DND-41 (cell line): ENCODE measurements around the gene IL2RA.

Experiments
- ATAC-seq: fragments of 200-7000 bp; cut with Tn5 transposase; 3 replicates; pipeline ENCODE4 v1.9.1; 2021; ENCODE audit warnings: low read depth; ENCODE audit not compliant: insufficient read depth
- DNase-seq: peaks from one replicate; pipeline ENCODE4 v3.0.0-alpha.2; 2020
- H2AFZ ChIP-seq: 2 replicates; pipeline ENCODE4 v1.6.0; 2012; ENCODE audit warnings: low read depth, low read length
- H3K27ac ChIP-seq: 2 replicates; pipeline ENCODE4 v1.5.1; 2012; ENCODE audit warnings: low read length, inconsistent platforms
- H3K27me3 ChIP-seq: fragments of 200-600 bp; sonication (generic); 2 replicates; pipeline ENCODE4 v1.6.0; 2012; ENCODE audit warnings: low read length, mild to moderate bottlenecking, inconsistent platforms; ENCODE audit not compliant: insufficient read depth, poor library complexity
- H3K36me3 ChIP-seq: 2 replicates; pipeline ENCODE4 v1.5.1; 2012; ENCODE audit warnings: low read length, inconsistent platforms; ENCODE audit not compliant: insufficient read depth
- H3K4me1 ChIP-seq: 2 replicates; pipeline ENCODE4 v1.5.1; 2012; ENCODE audit warnings: mild to moderate bottlenecking, low read length; ENCODE audit not compliant: insufficient read depth
- H3K4me2 ChIP-seq: 2 replicates; pipeline ENCODE4 v1.6.0; 2012; ENCODE audit warnings: mild to moderate bottlenecking, moderate library complexity, low read length, inconsistent platforms; ENCODE audit not compliant: insufficient read depth
- H3K4me3 ChIP-seq, 2 experiments: fragments of 200-600 bp in 1 of 2; shearing (Covaris generic) in 1 of 2; 2 replicates each; pipeline ENCODE4 v1.5.1; 2012 to 2016; ENCODE audit warnings: inconsistent platforms in 2 of 2, low read length in 2 of 2, mild to moderate bottlenecking in 2 of 2, low read depth in 1 of 2, moderate library complexity in 1 of 2
- H3K79me2 ChIP-seq: 2 replicates; pipeline ENCODE4 v1.6.0; 2012; ENCODE audit warnings: low read length, inconsistent platforms; ENCODE audit not compliant: insufficient read depth
- H3K9ac ChIP-seq: 2 replicates; pipeline ENCODE4 v1.6.0; 2012; ENCODE audit warnings: low read depth, mild to moderate bottlenecking, inconsistent platforms, low read length, moderate library complexity
- H3K9me3 ChIP-seq: 2 replicates; pipeline ENCODE4 v1.5.1; 2012; ENCODE audit warnings: low read length, moderate library complexity, mild to moderate bottlenecking, inconsistent platforms; ENCODE audit not compliant: insufficient read depth, severe bottlenecking
- H4K20me1 ChIP-seq: 2 replicates; pipeline ENCODE4 v1.6.0; 2012; ENCODE audit warnings: low read length; ENCODE audit not compliant: insufficient read depth
- EZH2 ChIP-seq: IDR thresholded peaks from 3 replicates; pipeline ENCODE4 v1.6.1; 2012; ENCODE audit warnings: borderline replicate concordance, low read depth, mild to moderate bottlenecking, moderate library complexity, low read length, inconsistent platforms; ENCODE audit not compliant: severe bottlenecking
- TF ChIP-seq, protein P1 (sequence below): IDR thresholded peaks from 2 replicates; pipeline ENCODE4 v1.5.1; 2012; ENCODE audit warnings: borderline replicate concordance, low read length, moderate library complexity, mild to moderate bottlenecking; ENCODE audit not compliant: poor library complexity, severe bottlenecking; ENCODE audit errors: extremely low read depth

The IL2RA gene

DNA sequence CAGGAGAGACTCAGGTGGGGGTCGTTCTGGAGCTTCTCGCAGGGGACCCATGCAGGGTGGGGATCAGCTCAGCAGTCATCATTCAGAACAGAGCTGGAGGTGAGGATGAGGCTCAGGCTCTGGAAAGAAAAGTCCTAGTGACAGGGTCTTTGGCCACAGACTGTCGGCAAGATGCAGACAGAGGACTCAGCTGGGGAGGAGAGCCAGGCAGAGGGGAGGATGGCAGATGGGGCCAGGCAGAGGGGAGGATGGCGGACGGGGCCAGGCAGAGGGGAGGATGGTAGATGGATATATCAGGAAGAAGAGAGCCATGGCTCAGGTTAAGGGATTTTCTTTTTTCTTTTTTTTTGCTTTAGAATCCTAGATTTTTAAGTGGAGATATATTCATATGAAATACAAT lies 77.1 kb downstream of the IL2RA start:
- H3K4me2 ChIP-seq: no peak overlapping the region
- H3K27ac ChIP-seq: no peak overlapping the region
- no peak for ATAC-seq
- peaks cover 9% of the 10 kb centered on the region for H3K27me3 ChIP-seq
- H4K20me1 ChIP-seq: 0 out of 2 replicates have a peak, but pooled peaks cover 3% of the 10 kb centered on the region
- H3K9ac ChIP-seq: no peak overlapping the region
- no peak for DNase-seq
- no peaks in the 10 kb centered on the region for H3K9me3 ChIP-seq
- H3K79me2 ChIP-seq: no peaks in the 10 kb centered on the region
- no peak overlapping the region for H2AFZ ChIP-seq
- no peaks in the 10 kb centered on the region for H3K4me1 ChIP-seq
- no peaks in the 10 kb centered on the region for H3K36me3 ChIP-seq
- no peak for TF ChIP-seq EZH2
- TF ChIP-seq, protein P1, sequence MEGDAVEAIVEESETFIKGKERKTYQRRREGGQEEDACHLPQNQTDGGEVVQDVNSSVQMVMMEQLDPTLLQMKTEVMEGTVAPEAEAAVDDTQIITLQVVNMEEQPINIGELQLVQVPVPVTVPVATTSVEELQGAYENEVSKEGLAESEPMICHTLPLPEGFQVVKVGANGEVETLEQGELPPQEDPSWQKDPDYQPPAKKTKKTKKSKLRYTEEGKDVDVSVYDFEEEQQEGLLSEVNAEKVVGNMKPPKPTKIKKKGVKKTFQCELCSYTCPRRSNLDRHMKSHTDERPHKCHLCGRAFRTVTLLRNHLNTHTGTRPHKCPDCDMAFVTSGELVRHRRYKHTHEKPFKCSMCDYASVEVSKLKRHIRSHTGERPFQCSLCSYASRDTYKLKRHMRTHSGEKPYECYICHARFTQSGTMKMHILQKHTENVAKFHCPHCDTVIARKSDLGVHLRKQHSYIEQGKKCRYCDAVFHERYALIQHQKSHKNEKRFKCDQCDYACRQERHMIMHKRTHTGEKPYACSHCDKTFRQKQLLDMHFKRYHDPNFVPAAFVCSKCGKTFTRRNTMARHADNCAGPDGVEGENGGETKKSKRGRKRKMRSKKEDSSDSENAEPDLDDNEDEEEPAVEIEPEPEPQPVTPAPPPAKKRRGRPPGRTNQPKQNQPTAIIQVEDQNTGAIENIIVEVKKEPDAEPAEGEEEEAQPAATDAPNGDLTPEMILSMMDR: no peak
- no peak overlapping the region for H3K4me3 ChIP-seq

DNA sequence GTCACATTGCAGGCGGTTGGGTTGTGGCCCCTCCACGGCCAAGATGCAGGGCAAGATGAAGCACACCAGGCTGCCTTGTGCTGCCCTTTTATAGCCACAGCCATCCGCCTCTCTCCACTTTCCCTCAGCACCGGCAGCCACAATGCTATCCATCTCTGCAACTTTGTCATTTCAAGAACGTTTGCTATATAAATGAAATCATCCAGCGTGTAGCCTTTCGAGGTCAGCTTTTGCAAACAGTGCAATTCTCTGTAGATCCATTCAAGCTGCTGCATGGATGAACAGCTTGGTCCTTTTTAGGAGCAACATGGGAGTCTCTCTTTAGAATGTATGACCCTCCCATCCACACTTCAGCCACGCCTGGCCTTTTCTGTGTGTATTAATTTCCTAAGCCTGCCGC lies 78.4 kb downstream of the IL2RA start:
- Histone ChIP-seq H3K4me2 (no peak overlapping the region), H2AFZ (no peak overlapping the region), H3K36me3 (no peaks in the 10 kb centered on the region), H3K9me3 (no peaks in the 10 kb centered on the region), H3K4me1 (no peaks in the 10 kb centered on the region), H4K20me1 (0 out of 2 replicates have a peak, but pooled peaks cover 3% of the 10 kb centered on the region), H3K27ac (no peak overlapping the region), H3K4me3 (no peak overlapping the region), H3K9ac (no peak overlapping the region), H3K27me3 (peaks cover 16% of the 10 kb centered on the region), H3K79me2 (no peaks in the 10 kb centered on the region)
- ATAC-seq (no peak), DNase-seq (no peak)
- TF ChIP-seq EZH2: no peak
- TF ChIP-seq, protein P1: no peak

DNA sequence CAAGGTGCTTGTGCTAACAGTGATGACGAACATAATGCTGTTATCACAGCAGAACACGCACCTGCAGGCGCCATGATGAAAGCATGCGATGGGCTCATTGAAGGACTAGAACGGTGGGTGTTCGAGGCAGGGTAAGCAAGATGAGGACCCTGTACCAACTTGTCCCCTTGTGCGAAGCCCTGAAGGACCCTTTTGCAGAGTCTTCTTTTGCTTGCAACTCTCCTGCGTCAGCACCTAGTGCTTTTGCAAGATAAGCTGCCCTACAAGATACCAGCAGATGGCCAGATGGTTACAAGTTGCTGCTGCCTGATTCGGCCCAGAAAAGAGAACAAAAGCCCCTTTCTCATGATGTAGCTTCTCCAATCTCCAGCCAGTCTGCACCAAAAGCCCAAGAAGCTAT lies 80.6 kb downstream of the IL2RA start:
- Histone ChIP-seq H3K4me3 (no peak overlapping the region), H3K27me3 (peaks cover 36% of the 10 kb centered on the region)

More for the DNA sequence above, 80.6 kb downstream of the IL2RA start:
- Histone ChIP-seq H3K9me3 (no peaks in the 10 kb centered on the region), H3K4me1 (peaks cover 16% of the 10 kb centered on the region), H3K27ac (no peak overlapping the region), H2AFZ (no peak overlapping the region), H3K4me2 (no peak overlapping the region), H3K9ac (no peak overlapping the region), H3K36me3 (no peaks in the 10 kb centered on the region; the same call in 1 of the 2 replicates), H3K79me2 (no peaks in the 10 kb centered on the region), H4K20me1 (0 out of 2 replicates have a peak, but pooled peaks cover 3% of the 10 kb centered on the region)
- DNase-seq (no peak), ATAC-seq (no peak)
- TF ChIP-seq, protein P1: no peak
- TF ChIP-seq EZH2: no peak
